ENCODE results near the gene KCNF1.

KCNF1 gene

GRCh38 chr2:10901160-10901939 lies 10.4 kb upstream of the KCNF1 start:
- no peak for DNase-seq (ENCODE audit: low spot score)

- no peak for DNase-seq (ENCODE audit: low spot score)
Measured at GRCh38 chr2:10903861-10904210, 7.9 kb upstream of the KCNF1 start.

GRCh38 chr2:10904455-10904854 lies 7.3 kb upstream of the KCNF1 start:
- no peak for DNase-seq (ENCODE audit: low spot score)

GRCh38 chr2:10905006-10905861 lies 6.5 kb upstream of the KCNF1 start:
- no peak for DNase-seq (ENCODE audit: low spot score)

GRCh38 chr2:10905862-10906143 lies 5.9 kb upstream of the KCNF1 start:
- no peak for DNase-seq (ENCODE audit: low spot score)

- no peak for DNase-seq (ENCODE audit: low spot score)
Measured at GRCh38 chr2:10906926-10907625, 4.7 kb upstream of the KCNF1 start.

GRCh38 chr2:10908195-10908594 lies 3.5 kb upstream of the KCNF1 start:
- no peak for DNase-seq (ENCODE audit: low spot score)

GRCh38 chr2:10909050-10909995 lies 2.4 kb upstream of the KCNF1 start:
- no peak for DNase-seq (ENCODE audit: low spot score)

- DNase-seq (ENCODE audit: low spot score) = no peak
Measured at GRCh38 chr2:10909996-10910341, 1.8 kb upstream of the KCNF1 start.

GRCh38 chr2:10910625-10911024 lies 1.1 kb upstream of the KCNF1 start:
- DNase-seq (ENCODE audit: low spot score) = no peak

GRCh38 chr2:10912076-10912731 lies 470 bp downstream of the KCNF1 start:
- DNase-seq (ENCODE audit: low spot score) = no peak

- no peak for DNase-seq (ENCODE audit: low spot score)
Measured at GRCh38 chr2:10912796-10913455, 1.2 kb downstream of the KCNF1 start.

GRCh38 chr2:10913501-10914271 lies 2.0 kb downstream of the KCNF1 start:
- DNase-seq (ENCODE audit: low spot score) = no peak

GRCh38 chr2:10914272-10914693 lies 2.5 kb downstream of the KCNF1 start:
- DNase-seq (ENCODE audit: low spot score) = no peak

GRCh38 chr2:10915236-10915635 lies 3.5 kb downstream of the KCNF1 start:
- no peak for DNase-seq (ENCODE audit: low spot score)

- no peak for DNase-seq (ENCODE audit: low spot score)
Measured at GRCh38 chr2:10915731-10916276, 4.1 kb downstream of the KCNF1 start.

- DNase-seq (ENCODE audit: low spot score) = no peak
Measured at GRCh38 chr2:10916953-10917352, 5.2 kb downstream of the KCNF1 start.

GRCh38 chr2:10917927-10918326 lies 6.2 kb downstream of the KCNF1 start:
- DNase-seq (ENCODE audit: low spot score) = no peak

GRCh38 chr2:10918661-10919409 lies 7.1 kb downstream of the KCNF1 start:
- DNase-seq (ENCODE audit: low spot score) = no peak

Measured in hematopoietic multipotent progenitor cell treated with erythropoietin and hydrocortisone succinate and interleukin-3 and kit ligand, for 15 days (in vitro differentiated cells).